ENCODE measurements around the gene LCE2B. TPM values are rescaled to one million over a fixed set of nuclear protein-coding genes. Genes with fewer than 3 reads are reported as not detected.

The LCE2B gene
- total RNA-seq, 1 donor from 2014 or later = not detected

Other genes starting within 250 kb of the LCE2B start
- not detected for gene LCE5A, start 175.3 kb upstream of the LCE2B start, total RNA-seq
- gene CRCT1, start 171.6 kb upstream of the LCE2B start, total RNA-seq = not detected
- not detected for gene LCE3E, start 119.3 kb upstream of the LCE2B start, total RNA-seq
- gene LCE3D, start 105.6 kb upstream of the LCE2B start, total RNA-seq = not detected
- not detected for gene LCE3C, start 85.9 kb upstream of the LCE2B start, total RNA-seq
- not detected for gene LCE3B, start 72.3 kb upstream of the LCE2B start, total RNA-seq
- gene LCE3A, start 63.0 kb upstream of the LCE2B start, total RNA-seq = not detected
- gene LCE2D, start 22.7 kb upstream of the LCE2B start, total RNA-seq = not detected
- not detected for gene LCE2C, start 10.8 kb upstream of the LCE2B start, total RNA-seq
- not detected for gene LCE2A, start 12.2 kb downstream of the LCE2B start, total RNA-seq
- gene LCE4A, start 22.0 kb downstream of the LCE2B start, total RNA-seq = not detected
- gene KPRP, start 71.9 kb downstream of the LCE2B start, total RNA-seq = not detected
- gene LCE1F, start 89.0 kb downstream of the LCE2B start, total RNA-seq = not detected
- not detected for gene LCE1E, start 100.1 kb downstream of the LCE2B start, total RNA-seq
- gene LCE1D, start 110.6 kb downstream of the LCE2B start, total RNA-seq = not detected
- gene LCE1C, start 120.5 kb downstream of the LCE2B start, total RNA-seq = not detected
- gene LCE1B, start 125.8 kb downstream of the LCE2B start, total RNA-seq = not detected
- gene LCE1A, start 141.3 kb downstream of the LCE2B start, total RNA-seq = not detected
- not detected for gene LCE6A, start 156.7 kb downstream of the LCE2B start, total RNA-seq
- not detected for gene LCE7A, start 173.9 kb downstream of the LCE2B start, total RNA-seq
- not detected for gene SMCP, start 192.2 kb downstream of the LCE2B start, total RNA-seq
- not detected for gene IVL, start 222.4 kb downstream of the LCE2B start, total RNA-seq